GM18868 (cell line): ENCODE results near the gene PCDHGA3.
A peak's percentile ranks its signal among the peaks of the same experiment; 100 is the strongest.
"Not testable (repeated sequence)": the region's sequence is repeated elsewhere in the genome, so short reads cannot be mapped to it uniquely, and the experiment has no call there.

Source experiments
- ATAC-seq: cut with Tn5 transposase; IDR thresholded peaks from one replicate; pipeline ENCODE4 v1.9.1; 2021; ENCODE audit warnings: mild to moderate bottlenecking, moderate library complexity; ENCODE audit not compliant: unreplicated experiment

Gene PCDHGA3

GRCh38 chr5:141343242-141343952 lies at the start of gene PCDHGA3:
PCDHGA3 (plus strand) TSS chr5:141343829; CDS start chr5:141344034, 205 bp downstream.
- peak; percentile 79 for ATAC-seq

DNA sequence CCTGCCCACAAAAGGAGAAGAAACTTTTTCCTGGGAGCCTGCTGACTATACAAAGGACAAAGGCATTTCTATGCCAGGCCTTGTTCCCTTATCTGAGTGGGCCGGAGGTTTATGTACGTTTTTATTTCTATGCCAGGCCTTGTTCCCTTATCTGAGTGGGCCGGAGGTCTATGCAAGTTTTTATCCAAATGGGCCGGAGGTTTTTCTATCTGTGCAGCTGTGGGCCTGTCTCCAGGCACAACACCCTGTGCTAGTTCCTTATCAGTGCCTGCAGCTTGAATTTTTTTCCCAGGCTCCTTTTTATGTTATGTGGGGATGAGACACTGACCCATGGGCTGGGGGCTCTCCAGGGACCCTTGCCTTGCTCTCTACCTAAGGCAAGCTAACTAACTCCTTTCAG lies 45.3 kb upstream of the PCDHGA3 start:
- ATAC-seq, result no peak

DNA sequence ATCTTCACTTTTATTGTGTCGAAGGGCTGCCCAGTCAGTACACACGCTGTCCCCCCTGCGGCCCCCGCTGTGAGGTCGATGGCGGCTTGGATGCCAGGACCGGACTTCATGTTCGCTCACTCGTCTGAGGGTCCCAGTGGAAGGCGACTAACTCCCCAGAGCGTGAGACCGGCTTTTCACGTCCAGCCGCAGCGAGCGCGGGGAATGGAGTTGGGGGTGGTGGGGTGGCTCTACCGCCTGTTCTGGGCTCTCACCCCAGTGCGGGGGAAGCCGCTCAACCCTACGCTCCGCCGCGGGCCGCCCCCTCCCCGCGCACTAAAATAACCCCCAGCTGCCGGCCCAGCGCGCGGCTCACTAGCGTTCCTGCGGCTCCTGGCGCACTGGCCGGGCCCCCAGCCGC lies 39.9 kb upstream of the PCDHGA3 start, which contains the start of gene SLC25A2:
Gene SLC25A2 (minus strand): TSS at position 294 of the 400 bp plus-strand sequence. CDS start 184 bp downstream, at position 110.
- no peak for ATAC-seq

- ATAC-seq, result no peak
Measured at GRCh38 chr5:141306630-141307029, 37.0 kb upstream of the PCDHGA3 start.

DNA sequence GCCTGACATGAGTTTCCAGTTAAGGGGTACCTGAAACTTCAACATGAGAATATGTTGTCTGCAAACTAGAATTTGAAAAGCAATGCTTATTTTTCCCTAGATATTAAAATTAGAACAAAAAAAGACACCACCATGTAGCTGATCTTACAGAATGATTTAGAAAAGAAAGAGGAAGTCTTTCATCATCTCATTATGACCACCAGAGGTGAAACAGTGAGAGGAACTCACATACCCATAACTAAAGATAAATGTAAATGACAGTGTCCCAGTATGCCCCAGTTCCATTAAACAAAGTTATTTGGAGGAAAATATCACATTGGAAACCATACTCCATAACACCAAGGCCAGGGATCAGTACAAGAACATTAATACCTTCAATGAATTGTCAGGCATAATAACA lies 29.9 kb upstream of the PCDHGA3 start:
- peak; percentile 69 for ATAC-seq

DNA sequence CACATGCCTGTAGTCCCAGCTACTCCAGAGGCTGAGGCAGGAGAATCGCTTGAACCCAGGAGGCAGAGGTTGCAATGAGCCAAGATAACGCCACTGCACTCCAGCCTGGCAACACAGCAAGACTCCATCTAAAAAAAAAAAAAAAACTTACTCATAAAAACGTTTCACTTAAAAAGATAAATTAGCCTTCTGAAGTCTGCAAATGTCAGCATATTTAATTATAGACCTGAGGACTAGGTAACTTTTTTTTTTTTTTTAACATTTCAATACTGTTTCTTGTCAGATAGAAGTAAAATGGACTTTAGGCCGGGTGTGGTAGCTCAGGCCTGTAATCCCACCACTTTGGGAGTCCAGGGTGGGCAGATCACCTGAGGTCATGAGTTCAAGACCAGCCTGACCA lies 26.7 kb upstream of the PCDHGA3 start:
- not testable (repeated sequence) for ATAC-seq

DNA sequence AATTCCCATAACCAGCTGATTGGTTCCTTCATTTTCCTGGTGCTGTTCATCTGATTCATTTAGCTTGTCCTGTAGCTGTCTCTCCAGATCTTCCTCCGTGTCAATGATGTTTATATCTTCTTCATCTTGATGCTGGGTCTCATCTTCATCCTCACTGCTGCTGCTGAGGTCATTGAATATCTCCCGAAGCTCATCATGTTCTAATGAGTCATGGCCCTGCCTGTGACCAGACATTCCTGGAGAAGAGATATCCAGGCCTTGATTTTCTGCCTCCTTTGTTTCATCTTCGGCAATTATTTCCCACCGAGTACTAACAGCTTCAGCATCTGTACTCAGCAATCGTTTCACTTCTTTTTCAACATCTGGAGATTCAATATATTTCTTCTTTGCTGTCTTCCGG lies 24.4 kb upstream of the PCDHGA3 start:
- ATAC-seq, result no peak

GRCh38 chr5:141319699-141320098 lies 23.9 kb upstream of the PCDHGA3 start:
- no peak for ATAC-seq

DNA sequence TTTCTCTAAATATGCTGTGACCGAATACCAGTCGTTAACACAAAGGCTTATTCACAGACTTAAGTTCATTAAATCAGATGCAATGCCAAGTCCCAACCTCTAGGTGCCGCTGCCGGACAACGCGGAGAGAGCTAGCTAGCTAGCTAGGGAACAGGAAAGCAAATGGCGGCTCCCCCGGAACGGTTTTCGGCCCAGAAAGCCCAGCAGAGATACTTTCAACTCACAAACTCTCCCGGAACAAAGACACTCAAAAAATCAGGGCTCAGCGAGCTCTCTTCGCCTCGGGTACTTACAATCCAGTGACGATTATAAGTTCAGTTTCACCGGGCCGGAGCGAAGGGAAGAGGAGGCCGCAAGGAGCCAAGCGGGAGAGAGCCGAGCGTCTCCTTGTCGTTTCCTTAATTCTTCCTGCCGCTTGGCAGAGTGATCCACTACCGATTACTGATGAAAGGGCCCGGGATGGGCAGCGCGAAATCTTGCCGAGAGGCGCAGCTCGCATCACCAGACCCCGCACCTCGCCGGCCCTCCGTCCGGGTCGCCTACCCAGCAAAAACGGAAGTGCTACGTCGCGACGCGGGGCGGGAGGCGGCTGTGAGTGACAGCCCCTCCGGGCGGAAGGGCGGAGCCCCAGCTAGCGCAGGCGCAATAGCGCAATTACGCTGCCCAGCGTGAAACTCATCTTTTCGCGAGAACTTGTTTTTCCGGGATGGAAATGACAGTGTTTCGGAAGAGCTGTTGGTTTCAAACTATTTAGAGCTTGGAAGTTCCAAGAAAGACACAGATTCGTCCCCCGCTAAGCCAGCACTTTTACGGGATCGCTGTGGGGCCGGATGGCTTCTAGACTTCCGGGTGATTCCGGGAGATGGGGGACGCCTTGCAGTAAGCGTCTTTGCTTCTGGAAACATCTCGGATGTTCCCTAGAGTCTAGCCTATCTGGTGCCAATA lies 23.1 kb upstream of the PCDHGA3 start, which contains the start of gene TAF7:
Gene TAF7 (minus strand): TSS at position 560 of the 945 bp plus-strand sequence. CDS start 740 bp downstream, outside the sequence.
- ATAC-seq, result peak; percentile 86

- ATAC-seq, result peak; percentile 27
Measured at GRCh38 chr5:141322261-141322660, 21.4 kb upstream of the PCDHGA3 start.

DNA sequence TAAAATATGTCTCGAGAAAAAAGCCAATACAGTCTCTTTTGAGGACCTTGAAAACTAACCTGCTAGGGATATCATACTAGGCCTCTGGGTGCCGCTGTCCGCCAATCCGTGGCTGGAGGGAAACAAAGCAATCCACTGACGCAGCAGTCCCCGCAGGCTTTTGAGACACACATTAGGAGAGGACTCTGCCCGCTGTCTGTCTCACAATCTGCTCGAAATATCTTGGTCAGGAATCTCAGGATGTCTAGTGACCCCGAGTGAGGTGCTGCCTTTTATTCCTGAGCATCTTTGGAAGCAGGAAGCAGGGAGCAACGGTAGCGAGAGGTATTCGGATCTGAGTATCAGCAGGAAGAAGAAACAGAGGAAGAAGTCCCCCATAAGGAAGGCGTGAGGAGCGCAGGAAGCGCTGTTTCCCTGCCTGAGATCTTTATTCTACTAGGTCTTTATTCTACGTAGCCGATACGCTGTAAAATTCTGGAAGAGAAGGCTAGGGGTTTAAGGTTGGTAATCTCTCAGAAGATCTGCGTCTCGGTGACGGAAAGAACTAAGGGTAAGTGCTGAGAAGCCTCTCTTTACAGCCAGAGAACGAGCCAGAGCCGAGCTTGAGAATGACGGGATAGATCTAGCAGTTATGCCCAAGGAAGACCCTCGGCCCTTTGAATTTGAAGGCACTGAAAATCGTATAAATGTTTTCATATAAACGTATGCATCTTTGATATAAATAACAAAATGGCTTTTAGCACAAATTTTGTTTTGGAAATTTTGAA lies 17.4 kb upstream of the PCDHGA3 start:
- ATAC-seq, result peak; percentile 74

GRCh38 chr5:141328231-141328630 lies 15.4 kb upstream of the PCDHGA3 start:
- no peak for ATAC-seq

- peak; percentile 73 for ATAC-seq
Measured at GRCh38 chr5:141330299-141331080, 13.1 kb upstream of the PCDHGA3 start, which contains the start of gene PCDHGA1. PCDHGA1 (plus strand) TSS chr5:141330514.

DNA sequence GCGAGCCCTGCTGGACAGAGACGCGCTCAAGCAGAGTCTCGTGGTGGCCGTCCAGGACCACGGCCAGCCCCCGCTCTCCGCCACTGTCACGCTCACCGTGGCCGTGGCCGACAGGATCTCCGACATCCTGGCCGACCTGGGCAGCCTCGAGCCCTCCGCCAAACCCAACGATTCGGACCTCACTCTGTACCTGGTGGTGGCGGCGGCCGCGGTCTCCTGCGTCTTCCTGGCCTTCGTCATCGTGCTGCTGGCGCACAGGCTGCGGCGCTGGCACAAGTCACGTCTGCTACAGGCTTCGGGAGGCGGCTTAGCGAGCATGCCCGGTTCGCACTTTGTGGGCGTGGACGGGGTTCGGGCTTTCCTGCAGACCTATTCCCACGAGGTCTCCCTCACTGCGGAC lies 11.1 kb upstream of the PCDHGA3 start:
- ATAC-seq, result not testable (repeated sequence)

- peak; percentile 94 for ATAC-seq
Measured at GRCh38 chr5:141338538-141339306, 4.9 kb upstream of the PCDHGA3 start, which contains the start of gene PCDHGA2. PCDHGA2 (plus strand) TSS chr5:141338760.

DNA sequence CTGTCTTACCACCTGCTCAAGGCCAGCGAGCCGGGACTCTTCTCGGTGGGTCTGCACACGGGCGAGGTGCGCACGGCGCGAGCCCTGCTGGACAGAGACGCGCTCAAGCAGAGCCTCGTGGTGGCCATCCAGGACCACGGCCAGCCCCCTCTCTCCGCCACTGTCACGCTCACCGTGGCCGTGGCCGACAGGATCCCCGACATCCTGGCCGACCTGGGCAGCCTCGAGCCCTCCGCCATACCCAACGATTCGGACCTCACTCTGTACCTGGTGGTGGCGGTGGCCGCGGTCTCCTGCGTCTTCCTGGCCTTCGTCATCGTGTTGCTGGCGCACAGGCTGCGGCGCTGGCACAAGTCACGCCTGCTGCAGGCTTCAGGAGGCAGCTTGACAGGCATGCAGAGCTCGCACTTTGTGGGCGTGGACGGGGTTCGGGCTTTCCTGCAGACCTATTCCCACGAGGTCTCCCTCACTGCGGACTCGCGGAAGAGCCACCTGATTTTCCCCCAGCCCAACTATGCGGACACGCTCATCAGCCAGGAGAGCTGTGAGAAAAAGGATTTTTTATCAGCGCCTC lies 2.8 kb upstream of the PCDHGA3 start:
- not testable (repeated sequence) for ATAC-seq

DNA sequence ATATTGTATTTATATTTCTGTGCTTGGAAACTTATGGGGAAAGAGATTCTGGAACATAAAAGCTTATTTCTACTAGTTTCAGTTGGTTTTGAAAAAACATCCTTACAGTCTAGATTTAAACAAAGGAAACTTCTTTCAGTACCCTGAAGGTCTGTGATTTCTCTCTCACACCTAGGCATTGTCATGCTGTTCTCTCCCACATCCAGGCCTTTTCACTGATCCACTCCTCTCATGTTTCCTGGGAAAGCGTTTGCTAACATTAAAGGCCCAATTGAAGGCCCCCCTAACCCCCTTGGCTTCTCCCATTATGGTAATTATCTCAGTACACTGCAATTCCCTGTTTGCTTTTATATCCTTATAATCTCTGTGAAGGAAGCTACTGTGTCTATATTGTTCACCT lies 856 bp upstream of the PCDHGA3 start:
- ATAC-seq, result no peak

DNA sequence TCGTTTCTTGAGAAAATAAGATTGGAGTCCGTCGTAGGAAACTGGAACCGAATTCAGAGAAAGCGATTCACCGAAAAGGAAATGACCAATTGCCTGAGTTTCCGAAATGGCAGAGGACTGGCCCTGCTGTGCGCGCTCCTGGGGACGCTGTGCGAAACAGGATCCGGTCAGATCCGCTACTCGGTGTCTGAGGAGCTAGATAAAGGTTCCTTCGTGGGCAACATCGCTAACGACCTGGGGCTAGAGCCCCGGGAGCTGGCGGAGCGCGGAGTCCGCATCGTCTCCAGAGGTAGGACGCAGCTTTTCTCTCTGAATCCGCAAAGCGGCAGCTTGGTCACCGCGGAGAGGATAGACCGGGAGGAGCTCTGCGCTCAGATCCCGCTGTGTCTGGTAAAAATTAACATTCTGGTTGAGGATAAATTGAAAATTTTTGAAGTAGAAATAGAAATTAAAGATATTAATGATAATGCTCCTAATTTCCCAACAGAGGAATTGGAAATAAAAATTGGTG lies 379 bp downstream of the PCDHGA3 start:
- ATAC-seq, result peak; percentile 67

DNA sequence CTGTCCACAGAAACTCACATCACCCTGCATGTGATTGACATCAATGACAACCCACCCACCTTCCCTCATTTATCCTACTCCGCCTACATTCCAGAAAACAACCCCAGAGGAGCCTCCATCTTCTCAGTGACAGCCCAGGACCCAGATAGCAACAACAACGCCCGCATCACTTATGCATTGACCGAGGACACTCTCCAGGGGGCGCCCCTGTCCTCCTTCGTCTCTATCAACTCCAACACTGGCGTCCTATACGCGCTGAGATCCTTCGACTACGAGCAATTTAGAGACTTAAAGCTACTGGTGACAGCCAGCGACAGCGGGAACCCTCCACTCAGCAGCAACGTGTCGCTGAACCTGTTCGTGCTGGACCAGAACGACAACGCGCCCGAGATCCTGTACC lies 1.7 kb downstream of the PCDHGA3 start:
- no peak for ATAC-seq
